GM10266 (cell line): Measurements from ENCODE around the gene MAP2K7.
A peak's percentile ranks its signal among the peaks of the same experiment; 100 is the strongest.

Source experiments
- DNase-seq: peaks from one replicate; pipeline ENCODE4 v3.0.0; 2012; ENCODE audit errors: extremely low spot score
- CTCF ChIP-seq: IDR thresholded peaks from 2 replicates; pipeline ENCODE4 v1.5.1; 2012; ENCODE audit warnings: mild to moderate bottlenecking, low read depth; ENCODE audit not compliant: control insufficient read depth, insufficient read depth; ENCODE audit errors: missing control alignments

The MAP2K7 gene

GRCh38 chr19:7859831-7860713 lies 43.6 kb upstream of the MAP2K7 start:
- no peak for TF ChIP-seq CTCF
- no peak for DNase-seq

- DNase-seq = no peak
- TF ChIP-seq CTCF = no peak
Measured at GRCh38 chr19:7860714-7861618, 42.7 kb upstream of the MAP2K7 start.

GRCh38 chr19:7861619-7862412 lies 41.9 kb upstream of the MAP2K7 start:
- DNase-seq = no peak
- peak; percentile 19 for TF ChIP-seq CTCF

- TF ChIP-seq CTCF = no peak
- peak; percentile 96 for DNase-seq
Measured at GRCh38 chr19:7862413-7862951, 41.2 kb upstream of the MAP2K7 start.

- no peak for TF ChIP-seq CTCF
- no peak for DNase-seq
Measured at GRCh38 chr19:7863157-7863970, 40.3 kb upstream of the MAP2K7 start.
